HEK293T (cell line): ENCODE results near the gene FGR.

Experiments
- CTCF ChIA-PET: fragments of 350-600 bp; formaldehyde crosslinking; extraction: SDS; loops from one replicate; lab custom pipeline; 2021; ENCODE audit warnings: antibody characterized with exemption, inconsistent platforms; lab: Yijun Ruan, JAX
- POLR2A ChIA-PET: fragments of 350-600 bp; formaldehyde crosslinking; extraction: SDS; loops from one replicate; lab custom pipeline; 2020; ENCODE audit warnings: antibody characterized with exemption, inconsistent platforms; lab: Yijun Ruan, JAX
- DNase-seq: peaks from one replicate; pipeline ENCODE4 v3.0.0; 2012; ENCODE audit warnings: mixed read lengths; ENCODE audit errors: extremely low spot score
- ARNT ChIP-seq: fragments of 450-650 bp; IDR thresholded peaks from 2 replicates; pipeline ENCODE4 v1.6.1; 2017; ENCODE audit warnings: mild to moderate bottlenecking
- BHLHE40 ChIP-seq: fragments of 450-650 bp; IDR thresholded peaks from 2 replicates; pipeline ENCODE4 v1.6.1; 2016; ENCODE audit warnings: mild to moderate bottlenecking, moderate library complexity, borderline replicate concordance
- CTBP1 ChIP-seq: fragments of 450-650 bp; IDR thresholded peaks from 2 replicates; pipeline ENCODE4 v1.6.1; 2016; ENCODE audit warnings: borderline replicate concordance
- ELF4 ChIP-seq: fragments of 450-650 bp; IDR thresholded peaks from 2 replicates; pipeline ENCODE4 v1.6.1; 2017; ENCODE audit warnings: antibody characterized with exemption
- FOXA1 ChIP-seq: fragments of 450-650 bp; IDR thresholded peaks from 2 replicates; pipeline ENCODE4 v1.6.1; 2016; ENCODE audit warnings: mild to moderate bottlenecking
- FOXK2 ChIP-seq: fragments of 450-650 bp; IDR thresholded peaks from 2 replicates; pipeline ENCODE4 v1.6.1; 2016; ENCODE audit warnings: mild to moderate bottlenecking
- FOXM1 ChIP-seq: fragments of 450-650 bp; IDR thresholded peaks from 2 replicates; pipeline ENCODE4 v1.6.1; 2017; ENCODE audit warnings: mild to moderate bottlenecking, borderline replicate concordance
- HDGF ChIP-seq: fragments of 450-650 bp; IDR thresholded peaks from 2 replicates; pipeline ENCODE4 v1.6.1; 2017; ENCODE audit warnings: antibody characterized with exemption, borderline replicate concordance
- L3MBTL2 ChIP-seq: fragments of 450-650 bp; conservative IDR thresholded peaks from 2 replicates; pipeline ENCODE4 v1.6.1; 2016; ENCODE audit warnings: mild to moderate bottlenecking
- LEF1 ChIP-seq: fragments of 450-650 bp; IDR thresholded peaks from 2 replicates; pipeline ENCODE4 v1.6.1; 2017; ENCODE audit warnings: mild to moderate bottlenecking, borderline replicate concordance
- NFRKB ChIP-seq: fragments of 450-650 bp; IDR thresholded peaks from 2 replicates; pipeline ENCODE4 v1.6.1; 2016; ENCODE audit warnings: mild to moderate bottlenecking, moderate library complexity
- SP1 ChIP-seq: fragments of 450-650 bp; IDR thresholded peaks from 2 replicates; pipeline ENCODE4 v1.6.1; 2017
- SUZ12 ChIP-seq: fragments of 450-650 bp; IDR thresholded peaks from 2 replicates; pipeline ENCODE4 v1.6.1; 2016; ENCODE audit warnings: mild to moderate bottlenecking
- TARDBP ChIP-seq: fragments of 450-650 bp; IDR thresholded peaks from 2 replicates; pipeline ENCODE4 v1.6.1; 2016
- ZNF384 ChIP-seq: fragments of 450-650 bp; IDR thresholded peaks from 2 replicates; pipeline ENCODE4 v1.6.1; 2016
- TF ChIP-seq, protein P1 (sequence below): fragments of 450-650 bp; IDR thresholded peaks from 2 replicates; pipeline ENCODE4 v1.6.1; 2016

The FGR gene

DNA sequence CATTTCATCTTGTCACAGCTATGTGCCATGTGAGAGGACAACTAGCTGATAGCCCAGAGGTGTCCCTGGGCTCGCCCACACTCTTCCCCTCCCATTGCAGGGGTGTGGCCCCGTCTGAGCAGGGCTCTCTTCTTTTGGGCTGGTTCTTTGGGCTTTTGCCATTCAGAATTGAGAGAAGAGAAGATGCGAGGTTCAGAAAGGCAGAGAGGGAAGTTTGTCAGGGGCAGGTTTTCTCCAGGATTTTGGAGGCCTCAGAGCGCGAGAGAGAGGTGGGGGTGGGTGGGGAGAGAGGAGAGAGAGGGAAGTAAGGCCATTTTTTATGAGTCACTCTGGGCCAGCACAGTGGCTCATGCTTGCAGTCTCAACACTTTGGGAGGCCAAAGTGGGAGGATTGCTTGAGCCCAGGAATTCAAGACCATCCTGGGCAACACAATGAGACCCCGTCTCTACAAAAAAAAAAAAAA lies 31.8 kb upstream of the FGR start:
- DNase-seq = no peak
- POLR2A ChIA-PET = no interaction called here
- no peak for TF ChIP-seq ARNT
- TF ChIP-seq SP1 = no peak
- no peak for TF ChIP-seq SUZ12
- no peak for TF ChIP-seq BHLHE40
- no peak for TF ChIP-seq LEF1
- TF ChIP-seq L3MBTL2 = no peak
- no peak for TF ChIP-seq HDGF
- TF ChIP-seq, protein P1, sequence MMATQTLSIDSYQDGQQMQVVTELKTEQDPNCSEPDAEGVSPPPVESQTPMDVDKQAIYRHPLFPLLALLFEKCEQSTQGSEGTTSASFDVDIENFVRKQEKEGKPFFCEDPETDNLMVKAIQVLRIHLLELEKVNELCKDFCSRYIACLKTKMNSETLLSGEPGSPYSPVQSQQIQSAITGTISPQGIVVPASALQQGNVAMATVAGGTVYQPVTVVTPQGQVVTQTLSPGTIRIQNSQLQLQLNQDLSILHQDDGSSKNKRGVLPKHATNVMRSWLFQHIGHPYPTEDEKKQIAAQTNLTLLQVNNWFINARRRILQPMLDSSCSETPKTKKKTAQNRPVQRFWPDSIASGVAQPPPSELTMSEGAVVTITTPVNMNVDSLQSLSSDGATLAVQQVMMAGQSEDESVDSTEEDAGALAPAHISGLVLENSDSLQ = no peak
- TF ChIP-seq FOXM1 = no peak
- no peak for TF ChIP-seq NFRKB
- TF ChIP-seq TARDBP = no peak
- TF ChIP-seq ELF4 = no peak
- no peak for TF ChIP-seq CTBP1
- TF ChIP-seq FOXK2 = no peak
- TF ChIP-seq FOXA1 = no peak
- TF ChIP-seq ZNF384 = no peak

DNA sequence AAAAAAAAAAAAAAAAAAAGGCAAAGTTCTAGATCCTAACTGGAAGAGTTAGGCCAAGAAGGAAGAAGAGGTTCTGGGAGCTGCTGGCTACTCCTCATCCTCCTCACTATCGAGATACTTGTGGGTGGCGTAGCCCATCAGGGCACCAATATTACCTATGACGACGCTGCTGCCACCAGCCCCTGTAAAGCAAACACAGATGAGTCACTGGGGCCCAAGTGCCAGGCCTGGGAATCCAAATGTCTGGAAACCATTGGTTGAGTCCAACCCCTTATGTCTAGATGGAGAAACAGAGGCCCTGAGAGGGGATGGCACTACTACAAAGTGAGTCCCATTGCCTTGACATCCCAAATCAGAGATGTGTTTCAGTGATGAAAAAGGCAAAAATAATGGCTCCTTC lies 31.3 kb upstream of the FGR start:
- TF ChIP-seq, protein P1 = no peak
- TF ChIP-seq FOXA1 = no peak
- no peak for TF ChIP-seq HDGF
- CTCF ChIA-PET = interaction anchor here (0.9 kb wide), 1 partner anchor 109 kb away, joined by 3 read pairs; no protein-coding TSS in a partner anchor
- no peak for DNase-seq
- POLR2A ChIA-PET = no interaction called here

More for the DNA sequence above, 31.8 kb upstream of the FGR start:
- CTCF ChIA-PET = interaction anchor here (0.6 kb wide), 1 partner anchor 58 kb away, joined by 3 read pairs; no protein-coding TSS in a partner anchor

DNA sequence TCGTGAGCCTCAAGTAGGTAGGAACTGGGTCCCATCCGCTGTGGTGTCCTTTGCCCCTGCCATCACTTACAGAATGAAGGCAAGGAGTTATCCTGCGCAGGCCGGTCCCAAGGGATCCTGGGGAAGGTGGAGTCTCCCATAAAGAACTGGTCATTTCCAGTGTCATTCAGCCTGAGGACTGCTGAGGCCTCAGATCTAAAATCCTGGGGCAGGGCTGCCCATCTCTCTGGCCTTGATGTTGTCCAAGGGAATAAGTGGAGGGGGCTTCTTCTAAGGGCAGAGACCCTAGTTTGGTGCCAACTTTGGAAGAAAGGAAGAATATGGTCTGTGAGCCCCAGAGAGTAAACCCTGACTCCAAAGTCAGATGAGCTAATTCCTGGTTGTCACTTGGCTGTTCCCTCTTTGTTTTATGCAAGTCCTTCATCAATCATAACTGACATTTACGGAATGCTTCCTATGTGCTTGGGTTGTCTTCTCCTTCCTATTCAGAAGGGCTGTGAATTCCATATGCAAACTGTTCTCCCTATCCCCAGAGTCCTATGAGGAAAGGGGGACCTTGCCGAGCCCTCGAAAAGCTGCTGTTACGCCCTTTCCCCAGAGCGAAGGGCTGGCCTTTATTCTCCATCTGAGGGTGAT lies 30.1 kb upstream of the FGR start:
- CTCF ChIA-PET = interaction anchor here (0.9 kb wide), 1 partner anchor 108 kb away, joined by 3 read pairs; no protein-coding TSS in a partner anchor
- POLR2A ChIA-PET = no interaction called here
- no peak for DNase-seq
- TF ChIP-seq FOXK2 (no peak), L3MBTL2 (no peak), HDGF (no peak), CTBP1 (no peak), NFRKB (no peak), ZNF384 (no peak), BHLHE40 (no peak), FOXA1 (no peak), FOXM1 (no peak), TARDBP (no peak), SUZ12 (no peak)
- TF ChIP-seq, protein P1 = no peak

DNA sequence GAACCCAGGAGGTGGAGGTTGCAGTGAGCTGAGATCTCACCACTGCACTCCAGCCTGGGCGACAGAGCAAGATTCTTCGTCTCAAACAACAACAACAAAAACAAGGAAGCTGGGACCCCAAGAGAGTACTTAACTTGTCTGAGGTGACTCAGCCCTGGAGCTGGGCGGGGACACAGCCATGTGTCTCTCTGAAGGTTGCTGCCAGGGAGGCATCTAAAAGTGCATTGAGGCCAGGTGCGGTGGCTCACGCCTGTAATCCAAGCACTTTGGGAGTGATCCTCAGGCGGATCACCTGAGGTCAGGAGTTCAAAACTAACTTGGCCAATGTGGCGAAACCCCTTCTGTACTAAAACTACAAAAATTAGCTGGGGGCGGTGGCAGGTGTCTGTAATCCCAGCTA lies 29.3 kb upstream of the FGR start:
- DNase-seq = no peak
- POLR2A ChIA-PET = no interaction called here
- CTCF ChIA-PET = interaction anchor here (4.5 kb wide), 1 partner anchor 56 kb away, joined by 54 read pairs; no protein-coding TSS in a partner anchor
- no peak for TF ChIP-seq FOXM1
- TF ChIP-seq TARDBP = no peak
- TF ChIP-seq NFRKB = no peak
- TF ChIP-seq FOXA1 = no peak
- TF ChIP-seq LEF1 = no peak
- no peak for TF ChIP-seq HDGF
- TF ChIP-seq BHLHE40 = no peak
- TF ChIP-seq ARNT = no peak
- no peak for TF ChIP-seq SP1
- TF ChIP-seq SUZ12 = no peak
- no peak for TF ChIP-seq ZNF384

DNA sequence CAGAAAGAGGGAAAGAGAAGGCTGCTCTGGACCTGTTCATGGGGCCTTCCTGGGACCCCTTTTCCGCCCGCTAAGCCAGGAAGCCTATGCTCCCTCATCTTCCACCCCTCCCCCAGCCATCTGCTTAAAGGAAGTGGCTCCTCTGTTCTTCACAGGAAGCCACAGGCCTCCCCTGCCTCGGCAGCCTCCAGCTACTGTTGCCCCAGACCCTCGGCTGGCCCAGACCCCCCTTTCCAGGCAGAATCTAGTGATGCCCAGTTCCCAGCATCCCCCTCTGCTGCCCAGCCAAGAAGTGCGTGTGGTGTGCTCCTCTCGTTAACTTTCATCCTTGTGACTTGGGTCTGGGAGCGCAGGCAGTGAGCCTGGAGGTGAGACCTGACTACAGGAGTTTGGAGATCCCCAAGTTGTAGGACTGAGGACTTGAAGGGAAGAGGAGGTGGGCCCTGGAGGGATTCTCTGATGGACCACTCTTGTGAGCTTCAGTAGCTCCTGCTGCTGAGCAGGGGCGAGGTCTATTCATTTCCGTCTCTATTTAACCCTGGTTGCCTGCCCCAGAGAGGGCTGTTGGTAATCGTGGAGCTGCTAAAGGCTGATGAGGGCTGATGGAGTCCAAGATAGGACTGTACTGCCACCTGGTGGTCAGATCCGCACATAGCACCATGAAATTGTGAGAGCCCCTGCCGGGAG lies 27.9 kb upstream of the FGR start:
- TF ChIP-seq SP1 = no peak
- TF ChIP-seq HDGF = peak; percentile 82; the same call in 1 of the 2 replicates
- CTCF ChIA-PET = interaction anchor here (0.6 to 4.5 kb wide), 8 partner anchors 13 to 330 kb away, joined by 3 to 54 read pairs (median 6); no protein-coding TSS in a partner anchor
- peak; percentile 72 for DNase-seq
- POLR2A ChIA-PET = interaction anchor here (0.7 to 1.9 kb wide), 4 partner anchors 13 to 61 kb away, joined by 3 to 7 read pairs (median 3); no protein-coding TSS in a partner anchor

DNA sequence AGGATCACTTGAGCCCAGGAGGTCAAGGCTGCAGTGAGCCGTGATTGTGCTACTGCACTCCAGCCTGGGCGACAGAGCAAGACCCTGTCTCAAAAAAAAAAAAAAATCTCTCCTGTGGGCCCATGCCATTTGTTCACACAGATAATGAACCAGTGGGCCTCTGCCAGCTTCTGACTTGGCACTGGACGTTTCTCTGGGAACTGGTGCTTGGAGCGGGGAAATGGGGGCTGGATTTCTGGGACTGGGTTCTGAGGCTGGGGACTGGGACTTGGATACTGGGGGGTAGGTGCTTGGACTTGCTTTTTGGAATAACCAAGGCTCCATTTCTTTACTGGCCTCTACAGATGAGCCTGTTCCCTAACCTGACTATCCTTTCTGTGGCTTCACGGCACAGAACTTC lies 27.3 kb upstream of the FGR start:
- DNase-seq = no peak
- ChIA-PET CTCF (interaction anchor here (0.5 to 4.5 kb wide), 6 partner anchors 12 to 330 kb away, joined by 3 to 54 read pairs (median 7); no protein-coding TSS in a partner anchor), POLR2A (interaction anchor here (1.9 kb wide), 1 partner anchor 56 kb away, joined by 7 read pairs; no protein-coding TSS in a partner anchor)
- TF ChIP-seq ARNT (no peak), CTBP1 (no peak), FOXA1 (no peak), NFRKB (no peak)
